ENCODE data around the gene DPYSL4.

DPYSL4 gene

DNA sequence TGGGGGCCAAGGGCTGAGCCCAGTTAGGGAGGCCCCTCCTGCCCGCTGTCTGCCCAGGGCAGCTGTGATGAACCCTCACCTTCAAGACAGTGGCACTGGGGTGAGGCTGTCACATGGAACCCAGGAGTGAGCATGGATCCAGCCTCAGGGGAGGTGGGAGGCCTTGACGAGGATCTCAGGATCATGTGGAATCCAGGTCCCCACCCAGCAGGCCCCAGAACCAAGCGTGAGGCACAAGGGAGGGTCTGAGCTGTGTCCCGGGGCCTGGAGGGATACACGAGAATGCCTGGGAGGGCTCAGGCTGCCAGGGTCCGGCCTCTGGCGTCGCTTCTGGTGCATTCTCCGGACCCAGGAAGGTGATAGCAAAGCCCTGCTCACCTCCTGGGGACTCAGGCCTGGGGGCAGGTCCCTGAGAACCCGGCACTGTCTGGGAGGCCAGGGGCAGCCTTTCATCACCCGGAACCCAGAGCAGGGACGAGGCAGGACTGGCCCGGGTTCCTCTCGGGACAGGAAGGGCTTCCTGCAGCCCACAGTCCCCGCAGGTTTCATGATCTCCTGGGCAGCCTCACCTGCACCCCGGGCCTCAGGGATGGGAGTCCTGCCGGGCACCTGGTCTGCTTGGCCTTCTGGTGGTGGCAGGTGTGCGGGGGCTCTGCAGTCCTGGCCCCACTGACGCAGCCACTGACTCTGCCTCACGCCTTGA, 17.5 kb downstream of the DPYSL4 start:
- no peak for TF ChIP-seq POLR2A (IDR thresholded peaks at IDR 0.05; ENCODE audit: low read depth, low read length)
- FAIRE-seq, result no peak
- DNase-seq (ENCODE audit: insufficient read length, low spot score), result no peak

DNA sequence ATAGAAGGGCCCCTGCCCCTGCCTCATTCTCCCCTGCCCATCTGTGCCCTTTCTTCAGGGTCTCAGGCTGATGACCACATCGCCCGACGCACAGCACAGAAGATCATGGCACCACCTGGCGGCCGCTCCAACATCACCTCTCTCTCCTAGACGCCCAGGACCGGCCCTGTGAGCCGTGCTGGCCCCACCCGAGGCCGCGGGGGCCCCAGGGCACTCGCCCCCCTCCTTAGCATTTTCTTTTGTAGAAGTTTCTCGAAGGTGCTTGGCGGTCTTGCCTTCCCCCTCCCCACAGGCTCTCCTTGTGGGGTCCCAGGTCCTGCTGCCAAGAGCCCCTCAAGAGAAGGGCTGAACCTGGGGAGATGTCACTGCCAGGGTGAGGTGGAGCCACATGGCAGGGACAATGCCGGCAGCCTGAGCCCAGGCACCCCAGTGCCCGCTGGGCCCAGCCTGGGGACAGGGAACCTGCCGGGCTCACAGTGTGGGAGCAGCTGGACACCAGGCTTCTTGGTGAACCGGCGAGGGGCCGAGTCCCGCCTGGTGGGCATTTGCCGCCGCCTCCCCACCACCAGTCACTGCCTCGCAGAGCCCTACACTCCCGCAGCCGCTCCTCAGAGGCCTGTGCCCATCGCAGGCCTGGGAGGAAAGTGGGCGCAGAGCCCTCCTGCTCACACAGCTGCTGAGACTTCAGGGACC, 18.2 kb downstream of the DPYSL4 start:
- no peak for DNase-seq (ENCODE audit: insufficient read length, low spot score)
- no peak for FAIRE-seq
- no peak for TF ChIP-seq POLR2A (IDR thresholded peaks at IDR 0.05; ENCODE audit: low read depth, low read length)

DNA sequence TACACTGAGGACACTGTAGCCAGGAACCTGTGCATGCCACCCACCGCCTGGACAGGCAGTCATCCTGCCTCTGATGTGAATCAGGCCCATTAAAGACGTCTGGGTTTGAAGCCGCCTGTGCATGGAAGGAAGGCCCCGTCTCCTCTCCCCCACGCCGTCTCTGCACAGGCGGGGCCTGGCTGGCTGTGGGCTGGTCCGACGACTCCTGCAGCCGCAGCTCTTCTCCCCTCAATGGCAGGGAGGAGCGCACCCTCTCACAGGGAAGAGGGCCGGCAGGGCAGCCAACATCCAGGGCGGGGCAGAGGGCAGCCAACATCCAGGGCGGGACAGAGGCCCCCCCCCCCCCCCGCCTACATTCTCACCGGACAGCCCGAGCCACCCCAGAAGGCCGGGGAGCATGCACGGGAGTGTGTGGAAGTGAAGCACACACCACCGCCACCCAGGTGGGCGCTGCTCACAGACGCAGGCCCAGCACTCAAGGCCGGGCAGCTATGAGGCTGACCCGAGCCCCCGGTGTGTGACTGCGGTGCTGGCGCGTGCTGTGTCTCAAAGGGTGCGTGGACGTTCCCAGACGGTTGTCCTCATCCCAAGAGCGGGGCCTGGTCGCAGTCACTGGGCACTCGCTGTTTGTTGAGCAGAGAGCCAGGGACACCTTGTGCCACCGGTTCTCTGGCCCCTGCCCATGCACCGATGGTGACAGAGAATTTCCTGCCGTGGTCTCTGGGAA, 19.1 kb downstream of the DPYSL4 start:
- FAIRE-seq, result no peak
- no peak for TF ChIP-seq POLR2A (IDR thresholded peaks at IDR 0.05; ENCODE audit: low read depth, low read length)
- DNase-seq (ENCODE audit: insufficient read length, low spot score), result no peak

DNA sequence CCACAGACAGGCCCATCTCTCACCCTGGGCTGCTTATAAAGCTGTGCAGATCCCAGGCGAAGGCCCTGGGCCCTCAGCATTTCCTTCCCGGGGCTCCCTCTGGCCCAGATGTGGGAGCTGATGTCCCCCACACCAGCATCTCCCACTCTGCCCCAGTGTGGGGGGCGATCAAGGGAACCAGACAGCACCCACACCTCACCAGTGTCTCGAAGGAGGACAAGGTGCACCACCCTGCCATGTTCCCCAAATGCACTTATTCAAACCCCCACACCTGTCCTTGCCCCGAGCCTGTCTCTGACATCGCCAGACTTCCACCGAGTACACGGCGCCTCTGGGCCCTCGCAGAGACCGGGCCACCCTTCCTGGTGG, 19.6 kb downstream of the DPYSL4 start:
- FAIRE-seq, result no peak
- no peak for TF ChIP-seq POLR2A (IDR thresholded peaks at IDR 0.05; ENCODE audit: low read depth, low read length)

DNA sequence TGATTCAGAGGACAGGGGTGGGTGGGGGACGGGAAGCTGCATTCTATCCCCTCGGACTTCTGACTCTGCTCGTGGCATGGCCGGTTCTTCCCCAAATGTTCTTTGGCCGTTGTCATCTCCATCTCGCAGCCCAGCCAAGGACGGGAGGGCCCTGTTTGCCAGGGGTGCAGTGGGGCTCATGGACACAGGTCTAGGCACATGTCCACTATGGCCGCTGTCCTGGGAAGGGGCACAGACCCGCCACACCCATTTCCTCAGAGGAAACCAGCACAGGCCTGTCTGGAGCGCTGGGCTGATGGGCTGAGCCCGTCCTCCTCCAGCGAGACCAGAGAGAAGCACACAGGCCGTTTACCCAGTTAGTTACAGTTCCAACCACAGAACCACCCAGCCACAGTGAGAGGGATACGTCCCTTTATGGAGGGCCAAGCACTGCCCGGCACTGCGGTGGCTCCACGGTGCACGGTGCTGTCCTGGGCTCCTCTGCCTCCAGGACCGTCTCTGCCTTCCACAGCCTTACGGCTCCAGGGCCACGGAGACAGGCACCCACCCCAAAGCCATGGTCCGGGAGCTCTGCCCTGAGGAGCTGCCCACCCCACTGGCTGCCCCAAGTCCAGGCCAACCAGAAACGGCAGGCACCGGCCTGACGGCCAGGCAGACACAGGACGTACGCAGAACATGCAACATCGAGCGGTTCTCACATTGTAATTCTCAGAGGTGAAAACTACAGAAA, 20.2 kb downstream of the DPYSL4 start:
- DNase-seq (ENCODE audit: insufficient read length, low spot score) (no peak), FAIRE-seq (no peak)
- TF ChIP-seq POLR2A (IDR thresholded peaks at IDR 0.05; ENCODE audit: low read depth, low read length), result no peak

More for the DNA sequence above, 19.6 kb downstream of the DPYSL4 start:
- no peak for DNase-seq (ENCODE audit: insufficient read length, low spot score)

DNA sequence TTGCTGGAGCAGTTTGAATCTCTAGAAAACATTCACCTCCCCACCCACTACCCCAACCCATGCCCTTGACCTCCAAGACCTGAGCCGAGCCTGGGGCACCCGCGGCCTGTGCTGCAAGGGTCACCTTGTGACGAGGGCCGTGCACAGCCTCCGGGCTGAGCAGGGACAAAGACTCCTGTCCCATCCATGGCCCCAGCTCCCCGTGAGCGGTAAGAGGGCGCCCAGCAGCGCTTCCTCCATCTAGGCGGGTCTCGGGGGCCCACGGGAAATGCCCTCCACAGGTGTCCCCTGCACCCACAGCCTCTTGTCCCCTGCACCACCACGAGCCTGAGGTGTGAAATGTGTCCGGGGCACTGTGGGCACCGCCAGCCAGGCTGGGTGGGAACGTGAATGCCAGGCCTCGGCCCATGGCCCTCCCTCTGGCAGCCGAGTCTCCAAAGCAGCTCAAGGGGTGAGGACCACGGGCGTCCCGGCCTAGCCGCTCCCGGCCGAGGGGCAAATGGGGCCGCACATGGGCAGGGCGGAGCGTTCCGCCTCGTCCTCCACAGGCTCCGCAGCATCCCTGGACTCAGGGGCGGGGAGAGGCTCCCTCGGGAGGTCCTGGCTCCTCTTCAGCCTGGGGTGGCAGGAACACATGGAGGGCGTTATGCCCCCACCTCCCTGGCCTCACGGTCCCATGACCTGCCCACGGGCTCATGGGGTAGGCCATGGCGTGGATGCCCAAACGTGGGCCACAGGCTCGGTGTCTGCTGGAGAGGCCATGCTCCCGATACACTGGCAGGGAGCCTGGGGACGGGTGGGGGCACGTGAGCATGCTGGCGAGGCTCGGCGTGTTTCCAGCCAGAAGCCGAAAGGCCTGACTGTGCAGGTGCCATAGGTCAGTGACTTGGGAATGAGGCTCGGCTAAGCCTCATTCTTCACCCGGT, 21.1 kb downstream of the DPYSL4 start:
- FAIRE-seq, result no peak
- DNase-seq (ENCODE audit: insufficient read length, low spot score), result no peak

DNA sequence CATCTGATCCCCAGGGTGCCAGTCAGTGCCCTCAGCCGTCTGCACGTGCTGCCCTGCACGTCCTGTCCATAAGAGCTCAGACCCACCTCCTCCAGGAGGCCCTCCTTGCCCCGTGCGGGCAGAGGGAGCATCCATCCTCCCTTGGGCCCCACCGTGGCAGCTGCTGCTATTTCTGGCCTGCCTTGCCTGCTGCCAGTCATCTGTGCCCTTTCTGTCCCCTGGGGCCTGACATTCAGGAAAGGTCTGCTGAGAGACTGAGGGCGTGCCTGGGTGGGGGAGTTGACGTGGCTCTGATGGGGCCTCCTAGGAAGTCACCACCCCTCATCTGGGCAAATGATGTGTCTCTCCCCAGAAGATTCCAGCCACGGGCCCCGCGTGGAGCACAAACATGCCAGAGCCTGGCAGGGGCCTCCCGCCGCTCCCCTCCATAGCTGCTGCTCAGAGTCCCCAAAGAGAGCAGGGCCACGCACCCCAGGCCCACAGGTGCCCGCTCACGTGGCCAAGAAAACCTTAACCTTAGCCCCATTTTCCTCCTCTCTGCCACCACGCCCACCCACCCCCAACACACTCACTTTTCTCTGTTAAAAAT, 21.8 kb downstream of the DPYSL4 start:
- FAIRE-seq, result no peak
- TF ChIP-seq POLR2A (IDR thresholded peaks at IDR 0.05; ENCODE audit: low read depth, low read length), result no peak
- DNase-seq (ENCODE audit: insufficient read length, low spot score), result no peak

More for the DNA sequence above, 21.1 kb downstream of the DPYSL4 start:
- TF ChIP-seq POLR2A (IDR thresholded peaks at IDR 0.05; ENCODE audit: low read depth, low read length), result no peak

DNA sequence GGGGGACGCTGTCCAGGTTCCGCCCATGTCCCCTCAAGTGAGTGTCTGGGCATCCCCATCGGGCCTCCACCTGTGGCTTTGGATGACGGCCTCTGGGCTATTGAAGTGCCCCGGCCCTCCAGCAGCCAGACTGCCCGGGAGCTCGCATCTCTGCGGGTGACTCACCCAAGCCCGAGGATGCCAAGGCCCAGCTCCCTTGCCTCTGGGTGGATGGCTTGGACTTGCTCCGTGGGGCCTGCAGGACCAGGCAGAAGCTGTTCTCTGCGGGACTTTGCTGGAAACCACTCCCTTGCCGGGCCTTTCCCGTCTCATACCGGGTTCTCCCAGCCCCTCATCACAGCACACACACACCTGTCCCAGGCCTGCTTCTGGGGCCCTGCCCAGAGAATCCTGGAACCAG, 22.4 kb downstream of the DPYSL4 start:
- no peak for FAIRE-seq
- DNase-seq (ENCODE audit: insufficient read length, low spot score), result peak; percentile 88
- no peak for TF ChIP-seq POLR2A (IDR thresholded peaks at IDR 0.05; ENCODE audit: low read depth, low read length)

DNA sequence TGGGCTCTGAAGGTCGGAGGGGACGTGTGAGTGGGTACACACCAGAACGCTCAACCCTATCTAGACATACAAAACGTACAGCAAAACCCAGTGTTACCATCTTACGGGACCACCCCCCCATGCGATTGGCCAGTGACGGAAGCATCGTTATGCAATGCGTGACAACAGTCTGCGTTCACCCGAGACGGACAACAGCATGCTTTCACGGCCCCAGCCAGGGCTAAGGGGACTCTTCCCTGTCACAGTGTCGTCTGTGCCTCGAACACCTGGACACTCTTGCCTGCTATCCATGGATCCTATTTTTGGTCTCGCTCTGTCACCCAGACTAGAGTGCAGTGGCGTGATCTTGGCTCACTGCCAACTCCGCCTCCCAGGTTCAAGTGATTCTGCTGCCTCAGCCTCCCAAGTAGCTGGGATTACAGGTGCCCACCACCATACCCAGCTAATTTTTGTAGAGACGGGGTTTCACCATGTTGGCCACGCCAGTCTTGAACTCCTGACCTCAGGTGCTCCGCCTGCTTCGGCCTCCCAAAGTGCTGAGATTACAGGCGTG, 23.3 kb downstream of the DPYSL4 start:
- FAIRE-seq, result no peak
- no peak for DNase-seq (ENCODE audit: insufficient read length, low spot score)
- TF ChIP-seq POLR2A (IDR thresholded peaks at IDR 0.05; ENCODE audit: low read depth, low read length), result no peak

DNA sequence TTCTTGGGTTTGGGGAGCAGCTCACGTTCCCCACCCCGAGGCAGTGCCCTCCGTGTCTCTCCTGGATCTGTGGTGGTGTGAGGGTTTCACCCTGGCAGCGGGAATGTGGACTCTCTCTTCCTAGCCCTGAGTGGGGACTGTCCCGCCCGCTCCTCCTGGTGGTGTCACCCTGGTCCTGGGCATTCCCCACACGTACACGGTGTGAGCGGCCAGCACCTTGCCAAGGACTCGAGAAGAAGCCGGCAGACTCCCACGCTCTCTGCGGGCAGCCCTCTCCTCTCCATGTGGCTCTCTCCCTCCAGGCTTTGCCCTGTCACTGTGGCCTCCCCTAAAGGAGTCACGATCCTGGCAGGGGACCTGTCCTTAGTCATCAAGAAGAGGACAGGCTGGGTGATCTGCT, 24.0 kb downstream of the DPYSL4 start:
- FAIRE-seq (no peak), DNase-seq (ENCODE audit: insufficient read length, low spot score) (no peak)
- no peak for TF ChIP-seq POLR2A (IDR thresholded peaks at IDR 0.05; ENCODE audit: low read depth, low read length)

DNA sequence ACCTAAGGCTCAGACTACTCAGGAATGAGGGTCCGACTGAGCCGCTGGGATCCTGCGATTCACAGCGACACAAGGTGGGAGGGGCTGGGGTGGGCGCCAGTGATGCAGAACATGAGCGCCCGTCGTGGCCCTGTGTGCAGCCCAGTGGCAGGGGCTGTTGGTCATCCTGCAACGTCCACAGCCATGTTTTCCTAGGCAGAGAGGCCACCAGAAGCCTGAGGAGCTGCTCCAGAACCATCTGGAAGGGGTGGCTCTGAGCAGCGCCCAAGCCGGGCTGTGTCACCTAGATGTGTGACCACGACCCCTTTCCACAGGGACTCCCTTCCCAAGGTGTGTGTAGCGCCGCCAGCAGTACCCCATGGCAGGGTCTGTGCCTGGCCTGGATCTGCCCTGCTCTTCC, 24.5 kb downstream of the DPYSL4 start:
- DNase-seq (ENCODE audit: insufficient read length, low spot score) (no peak), FAIRE-seq (no peak)
- no peak for TF ChIP-seq POLR2A (IDR thresholded peaks at IDR 0.05; ENCODE audit: low read depth, low read length)

DNA sequence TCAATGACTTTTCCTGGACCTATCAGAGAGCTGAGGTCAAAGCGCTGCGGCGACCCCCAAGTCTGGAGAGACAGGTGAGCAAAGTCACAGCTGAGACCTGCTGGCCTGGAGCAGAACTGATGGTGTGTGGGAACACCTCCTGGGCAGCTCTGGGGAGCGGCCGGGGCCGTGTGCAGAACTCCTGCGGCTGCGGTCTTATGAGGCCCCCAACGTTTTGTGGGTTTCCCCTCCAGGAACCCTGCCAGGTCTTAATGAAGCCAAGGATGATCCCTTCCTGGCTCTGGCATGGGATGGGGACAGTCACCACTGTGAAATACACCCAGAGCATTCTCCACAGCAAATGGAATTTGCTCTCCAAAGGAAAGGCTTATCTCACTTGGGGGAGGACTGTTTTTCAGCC, 26.1 kb downstream of the DPYSL4 start:
- no peak for TF ChIP-seq POLR2A (IDR thresholded peaks at IDR 0.05; ENCODE audit: low read depth, low read length)
- DNase-seq (ENCODE audit: insufficient read length, low spot score), result no peak
- no peak for FAIRE-seq

Data from H54 (cell line).